ENCODE data around the gene SSX2IP. TPM values are rescaled to one million over a fixed set of nuclear protein-coding genes. Genes with fewer than 3 reads are reported as not detected.

The SSX2IP gene
- total RNA-seq, 1 experiment from 2014 or later: 20.7 TPM

GRCh38 chr1:84632137-84632536 is 58.1 kb downstream of the SSX2IP start:
- CTCF ChIA-PET: no interaction called here

GRCh38 chr1:84624876-84625275 is 65.4 kb downstream of the SSX2IP start:
- Histone ChIP-seq H3K4me3 (no peak overlapping the region), H3K4me1 (replicated peaks; ENCODE audit: insufficient read depth) (peaks cover under 1% of the 10 kb centered on the region; the same call in 1 of the 2 replicates), H3F3A (ENCODE audit: insufficient read depth, low read depth) (no peaks in the 10 kb centered on the region), H3K27ac (no peak overlapping the region), H4K20me1 (ENCODE audit: insufficient read depth) (no peaks in the 10 kb centered on the region), H3K9me2 (ENCODE audit: insufficient read depth) (no peaks in the 10 kb centered on the region), H3K4me2 (no peak overlapping the region), H3K36me3 (ENCODE audit: low read depth) (no peaks in the 10 kb centered on the region), H3K27me3 (ENCODE audit: insufficient read depth, low read depth) (no peaks in the 10 kb centered on the region), H3K79me2 (ENCODE audit: low read depth) (no peaks in the 10 kb centered on the region), H3K9me3 (ENCODE audit: insufficient read depth, low read depth) (no peaks in the 10 kb centered on the region; the same call in 1 of the 2 replicates), H2AFZ (no peak overlapping the region)
- no TSS peak for BruUV-seq (replicated peaks)
- intact Hi-C loops (cut with micrococcal nuclease; ENCODE audit: unreplicated experiment): loop anchor here (5.0 to 10.0 kb wide), 2 partner anchors 127 to 720 kb away; no protein-coding TSS in a partner anchor
- DNase-seq: no peak
- TF ChIP-seq CTCF (conservative IDR thresholded peaks at IDR 0.05) (no peak), EZH2 (IDR thresholded peaks at IDR 0.05; ENCODE audit: low read depth) (no peak)
- ChIA-PET CTCF (no interaction called here), POLR2A (ENCODE audit: unreplicated experiment) (no interaction called here)

More at GRCh38 chr1:84632137-84632536, 58.1 kb downstream of the SSX2IP start:
- peak overlapping the region; percentile 90 for H3K27ac ChIP-seq
- no TSS peak for BruUV-seq (replicated peaks)
- no peak overlapping the region for H2AFZ ChIP-seq
- peak overlapping the region; percentile 64; the same call in 1 of the 2 replicates for H3K4me2 ChIP-seq
- no peak overlapping the region for H3K4me3 ChIP-seq
- peaks cover 42% of the 10 kb centered on the region for H3K4me1 ChIP-seq (replicated peaks; ENCODE audit: insufficient read depth)
- no peaks in the 10 kb centered on the region; the same call in 1 of the 2 replicates for H3K9me3 ChIP-seq (ENCODE audit: insufficient read depth, low read depth)
- no peaks in the 10 kb centered on the region for H3K27me3 ChIP-seq (ENCODE audit: insufficient read depth, low read depth)
- no peaks in the 10 kb centered on the region for H4K20me1 ChIP-seq (ENCODE audit: insufficient read depth)
- no peak for TF ChIP-seq CTCF (conservative IDR thresholded peaks at IDR 0.05)
- TF ChIP-seq EZH2 (IDR thresholded peaks at IDR 0.05; ENCODE audit: low read depth): no peak
- no peaks in the 10 kb centered on the region for H3K79me2 ChIP-seq (ENCODE audit: low read depth)
- H3F3A ChIP-seq (ENCODE audit: insufficient read depth, low read depth): peaks cover 36% of the 10 kb centered on the region
- H3K9me2 ChIP-seq (ENCODE audit: insufficient read depth): no peaks in the 10 kb centered on the region
- DNase-seq: no peak
- POLR2A ChIA-PET (ENCODE audit: unreplicated experiment): no interaction called here
- H3K36me3 ChIP-seq (ENCODE audit: low read depth): no peaks in the 10 kb centered on the region; the same call in 1 of the 2 replicates
- intact Hi-C loops (cut with micrococcal nuclease; ENCODE audit: unreplicated experiment): loop anchor here (5.0 to 10.0 kb wide), 3 partner anchors 57 to 267 kb away; partner anchors contain the start of genes CTBS and SSX2IP

- Histone ChIP-seq H3K4me2 (no peak overlapping the region), H3K9me2 (ENCODE audit: insufficient read depth) (no peaks in the 10 kb centered on the region), H3K79me2 (ENCODE audit: low read depth) (no peaks in the 10 kb centered on the region), H3K27me3 (ENCODE audit: insufficient read depth, low read depth) (no peaks in the 10 kb centered on the region), H2AFZ (no peak overlapping the region), H3K4me1 (replicated peaks; ENCODE audit: insufficient read depth) (peaks cover 10% of the 10 kb centered on the region), H3K36me3 (ENCODE audit: low read depth) (no peaks in the 10 kb centered on the region), H3K27ac (no peak overlapping the region), H3F3A (ENCODE audit: insufficient read depth, low read depth) (no peaks in the 10 kb centered on the region), H3K9me3 (ENCODE audit: insufficient read depth, low read depth) (no peaks in the 10 kb centered on the region), H3K4me3 (no peak overlapping the region), H4K20me1 (ENCODE audit: insufficient read depth) (no peaks in the 10 kb centered on the region)
- TF ChIP-seq EZH2 (IDR thresholded peaks at IDR 0.05; ENCODE audit: low read depth) (no peak), CTCF (conservative IDR thresholded peaks at IDR 0.05) (no peak)
- intact Hi-C loops (cut with micrococcal nuclease; ENCODE audit: unreplicated experiment): loop anchor here (2.0 to 10.0 kb wide), 4 partner anchors 115 to 717 kb away; partner anchors contain the start of genes GNG5 and SPATA1
- BruUV-seq (replicated peaks): no TSS peak
- CTCF ChIA-PET: no interaction called here
- no peak for DNase-seq
- POLR2A ChIA-PET (ENCODE audit: unreplicated experiment): no interaction called here
These were observed 68.7 kb downstream of the SSX2IP start for GRCh38 chr1:84621553-84621952.

Data from PC-9 (cell line).